Activated naive CD4-positive, alpha-beta T cell treated with anti-CD3 and anti-CD28 coated beads, Interleukin-2, amount 50 U/mL, for 24 hours (primary cell): ENCODE results near the gene ZNF90.
"Not testable (repeated sequence)": the region's sequence is repeated elsewhere in the genome, so short reads cannot be mapped to it uniquely, and the experiment has no call there.

Source experiments
- H3K27ac Mint-ChIP-seq: one replicate; pipeline ENCODE4 v1.8.0; 2021; ENCODE audit warnings: mild to moderate bottlenecking, mixed read lengths
- H3K27me3 Mint-ChIP-seq: one replicate; pipeline ENCODE4 v1.8.0; 2021; ENCODE audit warnings: mixed read lengths
- H3K36me3 Mint-ChIP-seq: one replicate; pipeline ENCODE4 v1.8.0; 2021; ENCODE audit warnings: mixed read lengths
- H3K4me1 Mint-ChIP-seq: one replicate; pipeline ENCODE4 v1.8.0; 2021; ENCODE audit warnings: mixed read lengths
- H3K4me3 Mint-ChIP-seq: one replicate; pipeline ENCODE4 v1.8.0; 2021; ENCODE audit warnings: mild to moderate bottlenecking, mixed read lengths
- H3K9me3 Mint-ChIP-seq: one replicate; pipeline ENCODE4 v1.8.0; 2021; ENCODE audit warnings: mixed read lengths

ZNF90 gene

DNA sequence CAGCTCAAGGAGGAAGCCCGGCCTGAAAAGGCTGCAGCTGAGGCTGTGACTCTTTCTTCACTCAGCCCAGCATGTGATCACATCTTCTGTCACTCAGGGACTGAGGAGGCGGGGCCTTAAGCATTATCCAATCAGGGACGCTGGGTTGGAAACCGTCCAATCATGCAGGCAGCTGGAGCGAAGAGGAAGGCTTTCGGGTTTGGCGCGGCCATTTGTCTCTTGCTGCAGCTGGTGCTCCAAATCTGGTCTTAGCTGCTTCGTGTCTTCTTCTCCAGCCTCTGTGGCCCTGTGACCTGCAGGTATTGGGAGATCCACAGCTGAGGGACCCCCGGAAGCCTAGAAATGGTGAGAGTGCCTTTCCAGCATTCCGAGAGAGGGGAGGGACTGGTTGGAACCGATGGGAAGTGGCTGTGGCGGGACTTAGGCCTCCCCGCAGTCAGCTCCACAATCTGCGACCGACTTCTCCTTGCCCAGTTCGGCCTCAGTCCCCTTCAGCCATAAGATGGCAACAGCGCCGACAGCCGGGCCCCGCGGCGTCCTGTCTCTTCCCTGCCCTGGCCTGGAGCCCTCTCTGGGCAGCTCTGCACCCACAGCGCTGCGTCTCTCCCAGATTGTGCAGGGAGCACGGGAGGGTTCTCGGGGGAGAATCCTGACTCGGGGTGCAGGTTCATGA lies at the start of gene ZNF90:
ZNF90 (plus strand) TSS at position 210 of the 673 bp plus-strand sequence; CDS start at position 343, 133 bp downstream.
- H3K4me1 Mint-ChIP-seq = peaks cover 10% of the 10 kb centered on the region
- peaks cover 6% of the 10 kb centered on the region for H3K36me3 Mint-ChIP-seq
- peak within 1 kb of the TSS; percentile 59 for H3K27ac Mint-ChIP-seq
- H3K9me3 Mint-ChIP-seq = peaks cover under 1% of the 10 kb centered on the region
- H3K4me3 Mint-ChIP-seq = peak within 1 kb of the TSS; percentile 88
- H3K27me3 Mint-ChIP-seq = no peaks in the 10 kb centered on the region

DNA sequence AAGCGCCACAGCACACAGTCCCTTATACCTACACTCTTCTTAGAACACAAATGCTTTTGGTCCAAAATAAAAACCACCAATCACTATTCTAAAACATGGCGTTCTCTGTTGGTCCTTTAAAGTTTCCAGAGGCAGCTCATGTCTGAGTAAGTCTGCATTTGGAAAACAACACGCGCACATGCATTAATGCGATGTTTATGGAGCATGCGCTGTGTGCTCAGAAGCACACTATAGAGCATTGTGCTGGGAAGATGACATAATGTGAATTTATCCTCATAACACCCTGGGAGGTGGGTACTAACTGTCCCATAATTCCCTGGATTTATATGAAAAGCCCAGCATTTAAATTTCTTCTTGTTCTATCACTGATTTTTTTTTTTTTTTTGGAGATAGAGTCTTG lies 49.2 kb upstream of the ZNF90 start:
- Mint-ChIP-seq H3K27me3 (no peaks in the 10 kb centered on the region), H3K27ac (no peak overlapping the region), H3K4me1 (no peaks in the 10 kb centered on the region), H3K4me3 (no peak overlapping the region), H3K36me3 (peaks cover 9% of the 10 kb centered on the region), H3K9me3 (no peaks in the 10 kb centered on the region)

DNA sequence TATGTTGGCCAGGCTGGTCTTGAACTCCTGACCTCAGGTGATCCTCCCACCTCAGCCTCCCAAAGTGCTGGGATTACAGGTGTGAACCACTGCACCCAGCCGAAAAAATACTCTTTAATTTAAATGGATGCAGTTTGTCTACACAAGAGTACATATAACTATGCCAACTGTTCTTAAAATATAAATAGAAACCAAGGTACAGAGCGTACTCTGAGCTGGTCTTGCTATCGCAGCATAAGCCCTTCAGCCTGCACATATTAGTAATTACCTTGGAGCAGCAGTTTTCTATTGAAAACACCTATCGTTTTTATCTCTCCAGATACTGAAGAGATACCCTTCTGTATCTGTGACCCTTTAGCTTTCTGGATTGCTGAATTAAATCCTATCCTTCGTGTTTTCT lies 41.9 kb upstream of the ZNF90 start:
- Mint-ChIP-seq H3K27ac (no peak overlapping the region), H3K4me3 (no peak overlapping the region), H3K9me3 (no peaks in the 10 kb centered on the region), H3K4me1 (peaks cover 20% of the 10 kb centered on the region), H3K36me3 (peaks cover 5% of the 10 kb centered on the region), H3K27me3 (no peaks in the 10 kb centered on the region)

DNA sequence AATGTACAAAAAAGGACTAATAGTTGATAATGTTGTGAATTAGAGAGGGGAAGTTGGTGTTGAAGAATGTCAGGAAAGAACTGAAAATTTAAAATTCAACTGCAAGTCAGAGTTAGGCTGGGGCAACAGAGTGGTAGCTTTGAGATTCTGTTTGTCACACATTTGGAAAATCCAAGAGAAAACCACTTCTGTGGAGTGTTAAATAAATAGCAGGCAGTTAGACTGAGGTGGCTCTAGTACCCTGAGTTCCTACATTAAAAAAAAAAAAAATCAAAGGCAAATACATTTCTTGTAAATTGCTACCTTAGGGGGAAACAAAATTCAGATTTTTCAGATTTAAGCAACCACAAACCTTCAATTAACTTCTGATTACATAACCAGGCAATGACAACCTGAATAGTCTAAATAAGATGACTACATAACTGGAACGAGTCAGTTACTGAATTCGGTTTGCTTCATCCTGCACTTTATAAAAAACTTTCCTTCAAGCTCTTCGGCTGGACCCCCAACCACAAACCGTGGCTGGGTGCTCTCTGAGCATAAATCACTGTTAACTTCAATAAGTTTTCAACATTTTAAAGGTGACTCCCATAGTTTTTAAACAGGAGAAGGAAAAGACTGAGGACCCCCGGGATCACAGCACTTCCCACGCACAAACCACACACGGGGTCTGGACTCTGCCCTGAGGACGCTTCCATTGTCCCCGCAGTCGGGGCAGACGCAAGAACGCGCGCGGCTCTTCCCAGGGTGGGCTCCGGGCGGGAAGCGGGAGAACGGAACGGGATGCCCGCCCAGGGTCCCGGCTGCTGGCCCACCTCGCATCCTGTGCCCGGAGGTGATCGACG lies 39.2 kb upstream of the ZNF90 start:
- no peaks in the 10 kb centered on the region for H3K9me3 Mint-ChIP-seq
- H3K27ac Mint-ChIP-seq = peak overlapping the region; percentile 89
- peaks cover 20% of the 10 kb centered on the region for H3K4me1 Mint-ChIP-seq
- no peaks in the 10 kb centered on the region for H3K27me3 Mint-ChIP-seq
- peak overlapping the region; percentile 95 for H3K4me3 Mint-ChIP-seq
- H3K36me3 Mint-ChIP-seq = peaks cover 5% of the 10 kb centered on the region

DNA sequence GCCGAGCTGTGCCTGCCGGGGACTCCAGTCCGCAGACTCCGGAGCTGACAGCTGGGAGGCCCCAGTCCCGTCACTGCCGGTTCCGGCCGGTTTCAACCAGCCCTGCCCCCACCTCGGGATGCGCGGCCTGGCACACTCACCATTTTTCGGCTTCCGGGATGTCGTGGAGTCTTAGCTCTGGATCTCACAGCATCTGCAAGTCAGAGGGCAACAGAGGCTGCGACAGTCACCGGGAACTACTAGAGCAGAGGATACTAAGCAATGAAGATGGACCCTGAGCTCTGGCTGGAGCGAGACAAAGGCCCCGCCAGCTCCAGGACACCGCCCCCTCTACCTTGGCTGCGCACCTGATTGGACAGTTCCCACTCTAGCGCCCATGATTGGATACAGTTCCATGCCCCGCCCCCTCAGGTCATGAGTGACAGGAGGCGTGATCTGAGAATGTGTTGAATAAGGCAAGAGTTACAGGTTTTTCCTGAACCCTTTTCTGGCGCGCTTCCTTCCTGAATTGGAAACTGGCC lies 38.5 kb upstream of the ZNF90 start, which contains the start of gene ZNF682:
ZNF682 (minus strand) TSS at position 303 of the 521 bp plus-strand sequence; CDS start at position 143, 160 bp downstream.
- no peaks in the 10 kb centered on the region for H3K27me3 Mint-ChIP-seq
- peaks cover 15% of the 10 kb centered on the region for H3K4me1 Mint-ChIP-seq
- H3K36me3 Mint-ChIP-seq = no peaks in the 10 kb centered on the region
- no peaks in the 10 kb centered on the region for H3K9me3 Mint-ChIP-seq
- H3K4me3 Mint-ChIP-seq = peak within 1 kb of the TSS; percentile 95
- H3K27ac Mint-ChIP-seq = peak within 1 kb of the TSS; percentile 89

DNA sequence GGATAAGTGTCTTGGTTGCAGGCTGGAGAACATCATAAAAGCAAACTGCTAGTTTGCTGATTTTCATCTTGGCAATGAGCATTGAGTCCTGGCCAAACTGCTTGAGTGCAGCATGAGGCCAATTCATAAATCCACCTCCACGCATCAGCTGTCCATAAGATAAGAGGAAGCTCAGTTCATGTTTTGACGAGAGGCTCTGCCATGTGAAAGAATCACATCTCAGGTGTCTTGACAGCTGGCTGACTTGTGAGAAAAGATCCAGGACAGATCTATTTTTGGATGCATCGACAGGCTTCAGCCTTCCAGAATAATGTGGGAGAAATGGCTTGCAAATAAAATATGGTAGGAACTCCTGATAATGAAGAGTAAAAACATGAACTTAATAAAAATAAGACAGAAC lies 33.1 kb upstream of the ZNF90 start:
- no peak overlapping the region for H3K4me3 Mint-ChIP-seq
- H3K4me1 Mint-ChIP-seq = no peaks in the 10 kb centered on the region
- H3K36me3 Mint-ChIP-seq = no peaks in the 10 kb centered on the region
- no peaks in the 10 kb centered on the region for H3K27me3 Mint-ChIP-seq
- no peaks in the 10 kb centered on the region for H3K9me3 Mint-ChIP-seq
- no peak overlapping the region for H3K27ac Mint-ChIP-seq

DNA sequence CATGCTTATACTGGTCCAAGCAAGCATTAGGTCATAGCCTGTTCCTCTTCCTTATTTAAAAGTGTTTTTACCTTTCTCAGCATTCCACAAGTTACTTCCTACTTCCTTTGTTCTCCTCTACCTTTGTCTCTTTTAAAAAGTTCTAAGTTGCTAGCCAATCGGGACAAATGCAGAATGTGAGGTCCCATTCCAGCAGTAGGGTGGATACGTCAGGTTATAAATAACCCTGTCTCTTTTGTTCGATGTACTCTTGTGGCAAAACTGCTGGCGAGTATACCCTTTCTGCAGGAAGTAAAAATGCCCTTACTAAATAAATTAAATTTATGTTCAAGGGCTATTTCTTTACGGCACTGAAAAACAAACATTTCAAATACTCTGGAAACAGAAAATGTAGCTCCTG lies 32.1 kb upstream of the ZNF90 start:
- not testable (repeated sequence) for H3K36me3 Mint-ChIP-seq, H3K27ac Mint-ChIP-seq, H3K27me3 Mint-ChIP-seq, H3K4me1 Mint-ChIP-seq, H3K4me3 Mint-ChIP-seq, H3K9me3 Mint-ChIP-seq

DNA sequence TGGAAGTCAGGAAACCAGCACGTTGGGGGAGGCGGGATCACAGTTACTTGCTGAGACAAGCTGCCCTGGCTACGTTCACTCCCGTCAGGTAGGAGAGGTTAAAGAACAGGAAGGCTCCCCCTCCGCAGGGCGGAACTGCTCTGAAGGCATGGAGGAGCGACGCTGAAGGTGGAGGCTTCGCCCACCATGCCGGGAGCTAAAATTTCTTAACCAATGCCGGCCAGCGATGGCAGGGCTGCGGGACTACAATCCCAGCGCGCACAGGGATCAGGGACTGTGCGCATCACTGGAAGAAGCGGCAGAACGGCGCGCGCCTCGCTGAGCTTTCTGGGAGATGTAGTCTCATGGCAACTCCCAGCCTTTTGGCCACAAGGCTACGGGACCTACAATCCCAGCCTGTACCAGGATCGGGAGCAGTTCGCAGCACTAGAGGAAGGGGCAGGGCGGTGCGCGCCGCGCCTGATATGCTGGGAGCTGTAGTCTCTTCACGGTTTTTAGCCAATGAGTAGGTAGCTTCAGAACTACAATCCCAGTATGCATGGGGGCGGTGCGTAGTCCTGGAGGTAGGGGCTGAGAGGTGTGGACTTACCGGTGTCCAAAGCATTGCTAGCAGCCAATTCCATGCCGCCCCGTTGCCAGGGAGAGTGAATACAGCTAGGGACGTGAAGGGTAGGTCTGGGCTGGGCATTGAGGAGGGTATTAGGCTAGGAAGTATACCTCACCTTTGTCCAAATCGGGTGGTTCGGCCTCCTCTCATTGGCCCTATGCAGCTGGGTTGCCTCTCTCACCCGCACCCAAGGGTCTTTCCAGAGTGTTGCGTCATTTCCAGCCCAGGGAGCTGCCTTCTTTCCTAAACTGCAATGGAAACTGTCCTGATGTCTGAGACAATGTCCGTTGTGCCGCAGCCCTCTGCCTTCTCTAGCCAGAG lies 25.7 kb upstream of the ZNF90 start:
- peaks cover 1% of the 10 kb centered on the region for H3K27me3 Mint-ChIP-seq
- peaks cover 17% of the 10 kb centered on the region for H3K4me1 Mint-ChIP-seq
- H3K36me3 Mint-ChIP-seq = no peaks in the 10 kb centered on the region
- peak overlapping the region; percentile 98 for H3K4me3 Mint-ChIP-seq
- peaks cover 6% of the 10 kb centered on the region for H3K9me3 Mint-ChIP-seq
- H3K27ac Mint-ChIP-seq = peak overlapping the region; percentile 95

DNA sequence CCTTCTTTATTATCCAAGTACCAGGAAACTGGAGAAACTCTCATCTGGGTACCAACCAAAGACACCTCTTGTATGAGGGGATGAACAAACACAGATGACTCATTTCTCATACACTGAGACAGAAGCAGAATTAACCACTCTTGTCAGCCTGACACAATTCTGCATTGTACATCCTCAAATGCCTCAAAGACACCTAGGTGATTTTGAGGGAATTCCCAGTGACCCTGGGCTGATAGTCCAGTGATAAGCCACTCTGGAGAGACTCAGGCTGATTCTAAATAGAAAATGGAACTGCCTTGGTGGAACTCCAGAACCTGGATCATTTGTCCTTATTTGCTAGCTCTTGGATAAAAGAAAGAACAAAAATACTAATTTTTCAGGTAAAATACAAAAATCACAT lies 19.1 kb upstream of the ZNF90 start:
- H3K9me3 Mint-ChIP-seq, H3K4me1 Mint-ChIP-seq, H3K4me3 Mint-ChIP-seq, H3K27me3 Mint-ChIP-seq, H3K27ac Mint-ChIP-seq, H3K36me3 Mint-ChIP-seq: not testable (repeated sequence)

DNA sequence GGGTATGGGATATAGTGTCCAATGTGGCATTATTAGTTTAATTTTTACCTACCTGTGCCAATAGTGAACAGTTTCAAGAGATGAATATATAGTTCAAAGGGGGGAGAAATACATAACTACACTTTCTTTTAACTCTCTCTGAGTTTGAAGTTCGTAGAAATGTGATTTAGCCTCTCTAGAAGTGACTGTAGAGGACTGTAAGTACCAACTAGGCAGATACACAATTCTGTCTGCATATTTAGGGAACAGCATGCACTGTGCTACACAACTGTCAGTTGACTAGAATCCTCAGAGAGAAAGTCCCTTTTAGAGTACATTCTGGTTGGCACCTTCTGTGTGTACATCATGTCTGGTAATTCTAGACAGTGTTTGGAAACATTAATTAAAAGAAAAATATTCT lies 17.5 kb upstream of the ZNF90 start:
- Mint-ChIP-seq H3K27me3 (peaks cover 4% of the 10 kb centered on the region), H3K9me3 (no peaks in the 10 kb centered on the region), H3K27ac (no peak overlapping the region), H3K36me3 (no peaks in the 10 kb centered on the region), H3K4me1 (no peaks in the 10 kb centered on the region), H3K4me3 (no peak overlapping the region)

DNA sequence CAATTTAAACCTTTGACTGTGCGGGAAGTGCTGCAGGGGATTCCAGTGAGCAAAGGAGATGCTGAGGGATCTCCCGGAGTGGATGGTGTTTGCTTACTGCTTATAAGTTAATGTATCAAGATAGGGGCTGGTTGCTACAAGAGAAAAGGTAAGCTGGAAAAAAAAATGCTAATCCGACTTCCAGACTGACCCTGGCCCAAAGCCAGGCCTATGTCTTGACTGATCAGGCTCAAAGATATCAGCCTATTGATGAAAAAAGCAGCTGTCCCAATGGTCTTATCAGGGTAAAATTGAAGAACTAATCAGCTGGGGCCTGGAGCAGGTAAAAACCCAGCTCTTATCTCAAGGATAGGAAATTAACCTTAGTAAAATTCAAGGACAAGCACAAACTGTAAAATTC lies 10.9 kb upstream of the ZNF90 start:
- Mint-ChIP-seq H3K4me3 (no peak overlapping the region), H3K36me3 (peaks cover 1% of the 10 kb centered on the region), H3K27ac (no peak overlapping the region), H3K4me1 (no peaks in the 10 kb centered on the region), H3K9me3 (peaks cover 12% of the 10 kb centered on the region), H3K27me3 (peaks cover 13% of the 10 kb centered on the region)

DNA sequence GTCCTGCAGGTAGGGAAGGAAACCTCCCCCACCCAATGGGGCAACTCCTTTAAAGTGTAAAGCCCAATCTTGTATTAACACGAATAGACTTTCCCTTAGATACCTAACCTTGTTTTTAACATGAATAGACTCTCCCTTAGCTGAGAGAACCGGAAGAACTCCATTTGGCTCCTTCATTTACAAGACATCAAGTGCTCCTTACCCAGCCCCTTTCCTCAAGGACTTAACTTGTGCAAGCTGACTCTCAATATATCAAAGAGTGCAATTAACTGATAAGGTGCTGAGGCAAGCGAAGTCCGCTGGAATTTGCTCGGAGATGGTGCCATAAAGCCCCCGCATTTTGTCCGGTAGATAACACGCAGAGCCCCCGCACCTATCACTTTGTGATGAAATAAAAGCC lies 9.9 kb upstream of the ZNF90 start:
- Mint-ChIP-seq H3K4me1 (no peaks in the 10 kb centered on the region), H3K27ac (no peak overlapping the region), H3K27me3 (peaks cover 13% of the 10 kb centered on the region), H3K4me3 (no peak overlapping the region), H3K36me3 (peaks cover 4% of the 10 kb centered on the region), H3K9me3 (peaks cover 12% of the 10 kb centered on the region)

DNA sequence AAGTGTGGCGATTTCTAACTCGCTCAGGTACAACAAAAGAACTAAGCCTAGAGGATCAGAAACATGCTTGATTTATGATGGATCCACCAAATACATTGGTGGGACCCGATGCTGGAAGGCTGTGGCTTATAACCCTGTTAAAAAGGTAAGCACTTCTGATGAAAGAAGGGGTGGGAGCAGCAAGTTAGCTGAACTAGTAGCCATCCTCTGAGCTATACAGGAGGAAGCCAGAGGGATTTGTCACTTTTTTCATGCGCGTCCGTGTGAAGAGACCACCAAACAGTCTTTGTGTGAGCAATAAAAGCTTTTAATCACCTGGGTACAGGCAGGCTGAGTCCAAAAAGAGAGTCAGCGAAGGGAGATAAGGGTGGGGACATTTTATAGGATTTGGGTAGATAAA lies 9.2 kb upstream of the ZNF90 start:
- H3K4me3 Mint-ChIP-seq, H3K36me3 Mint-ChIP-seq, H3K27ac Mint-ChIP-seq, H3K4me1 Mint-ChIP-seq: not testable (repeated sequence)
- peaks cover 12% of the 10 kb centered on the region for H3K9me3 Mint-ChIP-seq
- H3K27me3 Mint-ChIP-seq = peaks cover 13% of the 10 kb centered on the region

DNA sequence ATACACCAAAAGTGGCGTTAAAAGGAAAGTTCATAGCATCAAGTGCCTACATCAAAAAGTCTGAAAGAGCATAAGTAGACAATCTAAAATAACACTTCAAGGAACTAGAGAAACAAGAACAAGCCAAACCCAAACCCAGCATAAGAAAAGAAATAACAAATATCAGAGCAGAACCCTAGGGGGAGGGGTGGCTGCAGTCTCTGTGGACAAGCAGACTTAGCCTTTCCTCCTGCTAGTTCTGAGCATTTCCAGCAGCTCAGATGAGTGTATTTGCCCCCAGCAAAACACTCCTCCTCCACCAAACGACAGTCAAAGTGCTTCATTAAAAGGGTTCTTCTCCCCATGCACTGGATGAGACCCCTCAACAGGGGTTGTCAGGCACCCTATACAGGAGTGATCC lies 7.1 kb upstream of the ZNF90 start:
- H3K9me3 Mint-ChIP-seq = peaks cover 12% of the 10 kb centered on the region
- peaks cover 4% of the 10 kb centered on the region for H3K36me3 Mint-ChIP-seq
- H3K4me1 Mint-ChIP-seq = no peaks in the 10 kb centered on the region
- no peak overlapping the region for H3K4me3 Mint-ChIP-seq
- H3K27me3 Mint-ChIP-seq = peaks cover 13% of the 10 kb centered on the region
- H3K27ac Mint-ChIP-seq = no peak overlapping the region

DNA sequence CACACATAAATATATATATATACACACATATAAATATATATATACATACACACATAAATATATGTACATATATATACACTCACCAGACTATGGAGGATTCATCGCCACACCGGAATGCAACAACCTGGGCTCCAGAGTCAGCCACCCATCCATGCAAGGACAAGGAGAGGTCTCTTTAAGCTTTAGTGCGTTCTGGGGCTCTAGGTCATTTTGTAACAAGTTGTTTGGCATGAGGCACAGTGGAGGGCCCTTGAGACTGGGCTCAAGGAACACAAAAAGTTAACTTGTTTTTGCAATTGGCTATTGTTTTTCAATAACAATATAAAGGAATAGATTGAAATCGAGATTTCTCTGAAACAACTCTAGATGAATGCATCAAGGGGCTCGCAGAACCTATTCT lies 4.9 kb upstream of the ZNF90 start:
- Mint-ChIP-seq H3K4me3 (no peak overlapping the region), H3K4me1 (peaks cover 4% of the 10 kb centered on the region), H3K27ac (no peak overlapping the region), H3K9me3 (peaks cover 12% of the 10 kb centered on the region), H3K36me3 (peaks cover 4% of the 10 kb centered on the region), H3K27me3 (peaks cover 9% of the 10 kb centered on the region)
